GM12892 (cell line): ENCODE results near the gene LSAMP.

Experiments used
- DNase-seq: peaks from one replicate; pipeline ENCODE4 v3.0.0; 2011; ENCODE audit not compliant: insufficient read length
- FAIRE-seq: peaks from 2 replicates; lab custom pipeline; 2011; peaks lifted over from hg19 to GRCh38; lab: Jason Lieb, UNC
- POLR2A ChIP-seq: IDR thresholded peaks from 2 replicates; pipeline ENCODE4 v1.6.1; 2011; ENCODE audit warnings: low read depth, low read length, control low read depth
- POLR2AphosphoS5 ChIP-seq: IDR thresholded peaks from 2 replicates; pipeline ENCODE4 v1.6.1; 2011; ENCODE audit warnings: low read depth, low read length, control low read depth
- TAF1 ChIP-seq: IDR thresholded peaks from 2 replicates; pipeline ENCODE4 v1.6.1; 2011; ENCODE audit warnings: low read depth, mild to moderate bottlenecking, control low read depth, low read length, borderline replicate concordance

The LSAMP gene

DNA sequence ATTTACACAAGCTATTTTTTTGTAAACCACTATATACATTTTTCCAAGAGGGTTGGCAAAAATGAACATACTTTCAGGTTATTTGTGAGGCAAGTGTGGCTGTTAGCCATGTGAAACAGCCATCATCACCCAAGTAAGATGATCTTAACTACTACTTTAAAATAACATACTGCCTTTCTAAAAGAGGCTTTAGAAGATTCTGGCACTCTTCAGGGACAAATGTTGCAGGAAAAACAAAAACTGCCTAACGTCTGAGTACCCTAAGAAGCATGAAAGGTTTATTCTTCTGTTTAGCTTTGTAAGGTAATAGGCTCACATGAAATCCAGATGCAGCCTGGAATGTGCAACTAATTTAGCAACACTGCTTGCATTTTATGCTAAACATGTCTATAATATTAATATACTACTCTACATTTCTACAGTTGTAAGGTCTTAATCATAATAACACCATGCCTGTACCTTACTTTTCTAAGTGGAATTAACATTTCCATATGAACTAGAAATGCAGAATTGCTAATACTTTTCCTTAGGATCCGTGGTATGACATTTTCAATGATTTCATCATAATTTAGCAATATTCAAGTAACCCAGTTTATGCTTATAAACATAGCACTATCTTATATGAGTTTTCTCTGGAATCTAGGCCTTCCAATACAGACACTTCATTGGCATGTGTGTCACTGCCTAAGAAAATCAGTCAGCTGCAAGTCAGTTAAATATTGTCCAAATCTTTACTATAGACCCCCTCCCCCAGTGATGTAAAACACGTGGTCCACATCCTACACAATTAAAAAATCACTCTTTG, 4.5 kb upstream of the LSAMP start:
- TF ChIP-seq POLR2A (no peak), TAF1 (no peak), POLR2AphosphoS5 (no peak)
- no peak for FAIRE-seq
- no peak for DNase-seq

DNA sequence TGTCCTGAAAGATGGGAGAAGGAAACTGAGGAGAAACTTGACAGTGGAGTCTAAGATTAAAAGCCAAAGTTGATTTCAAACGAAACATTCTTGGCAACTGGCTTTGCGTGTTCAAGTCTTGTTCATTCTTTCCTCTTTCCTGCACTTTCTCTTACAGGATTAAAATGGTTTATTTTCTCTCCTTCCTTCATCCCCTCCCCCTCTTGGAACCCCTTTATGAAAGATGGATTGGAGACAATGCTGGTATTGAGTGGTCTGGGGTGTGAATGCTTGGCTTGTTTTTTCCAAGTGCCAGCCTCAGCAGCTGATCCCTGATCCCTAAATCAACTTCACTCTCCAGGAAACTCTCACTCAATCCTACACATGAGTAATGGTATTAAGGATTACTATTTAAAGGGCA, 703 bp upstream of the LSAMP start:
- TF ChIP-seq TAF1 (no peak), POLR2AphosphoS5 (no peak), POLR2A (no peak)
- FAIRE-seq, result no peak
- no peak for DNase-seq

DNA sequence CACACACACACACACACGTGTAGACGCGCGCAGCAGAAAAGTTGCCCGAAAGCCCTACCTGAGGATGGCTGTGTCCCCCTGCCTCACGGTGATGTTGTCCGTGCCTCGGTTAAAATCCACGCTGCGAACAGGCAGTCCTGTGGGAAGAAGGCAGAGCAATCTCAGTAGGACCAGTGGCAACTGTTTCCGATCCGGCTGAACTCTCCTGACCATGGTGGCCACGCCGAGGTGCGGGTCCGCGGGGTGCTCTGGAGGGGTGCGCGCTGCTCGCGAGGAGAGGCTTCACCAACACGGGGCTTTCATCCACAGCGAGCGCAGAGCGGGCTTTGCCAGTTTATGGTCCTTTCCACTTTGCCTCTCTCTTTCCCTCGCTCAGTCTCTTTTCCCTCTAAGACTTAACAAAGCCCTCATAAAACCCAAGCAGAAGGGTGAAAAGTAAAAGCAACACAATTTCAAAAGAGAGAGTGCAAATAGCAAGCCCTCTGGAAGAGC, 422 bp downstream of the LSAMP start:
- DNase-seq (no peak), FAIRE-seq (no peak)
- no peak for TF ChIP-seq TAF1

- FAIRE-seq (no peak), DNase-seq (no peak)
- TF ChIP-seq TAF1 (no peak), POLR2A (no peak), POLR2AphosphoS5 (no peak)
Measured at GRCh38 chr3:116444115-116444747, 1.1 kb downstream of the LSAMP start.

GRCh38 chr3:116443191-116443661, 2.1 kb downstream of the LSAMP start:
- FAIRE-seq (no peak), DNase-seq (no peak)
- no peak for TF ChIP-seq POLR2A

DNA sequence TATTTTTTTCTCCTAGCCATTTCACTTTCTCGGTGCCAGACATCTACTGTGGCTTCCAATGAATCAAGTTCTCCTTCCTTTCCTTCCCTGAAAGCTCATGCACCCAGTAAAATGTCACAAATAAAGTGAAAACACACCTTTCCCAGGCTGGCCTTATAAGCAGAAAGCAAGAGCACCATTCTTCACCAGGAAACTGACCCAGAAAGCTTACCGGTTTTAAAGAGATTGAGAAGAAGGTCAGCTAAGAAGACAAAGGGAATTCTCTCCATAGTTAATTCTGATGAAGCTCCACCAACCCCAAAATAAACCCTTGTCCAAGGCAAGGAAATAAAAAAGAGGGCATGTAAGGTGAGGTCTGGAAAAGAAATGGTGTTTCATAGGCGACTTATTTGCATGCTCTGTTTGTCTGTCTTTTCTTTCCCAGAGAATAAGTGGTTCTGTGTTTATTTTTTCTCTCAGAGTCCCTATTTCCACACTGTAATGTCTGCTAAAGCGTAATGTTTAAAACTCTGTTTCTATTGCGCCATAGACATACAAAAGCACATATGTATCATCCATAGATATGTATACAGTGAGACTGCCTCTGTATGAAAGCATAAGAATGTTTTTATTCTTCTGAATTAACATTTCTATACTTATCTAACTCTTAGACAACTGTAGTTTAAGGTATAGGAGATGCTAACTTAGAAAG, 2.8 kb downstream of the LSAMP start:
- FAIRE-seq, result no peak
- TF ChIP-seq TAF1, result no peak
- TF ChIP-seq POLR2AphosphoS5, result no peak
- TF ChIP-seq POLR2A, result no peak
- no peak for DNase-seq

DNA sequence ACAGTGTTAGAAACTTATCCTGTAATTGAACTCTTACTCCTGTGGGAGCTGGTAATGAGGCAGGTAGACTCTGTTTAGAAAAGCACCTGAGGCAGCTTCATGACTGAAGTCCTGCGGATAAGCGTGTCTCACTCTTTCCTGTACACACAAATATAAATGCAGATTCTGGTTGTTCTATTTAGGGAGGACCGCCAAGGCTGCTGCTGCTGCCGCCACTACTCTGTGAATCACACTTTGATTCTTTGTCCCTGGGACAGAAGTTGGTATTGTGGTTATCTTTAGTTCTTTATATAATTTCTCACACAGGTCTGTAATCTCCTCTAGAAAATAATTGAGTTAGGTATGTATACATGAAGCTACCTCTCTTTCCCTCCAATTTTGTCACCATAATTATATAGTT, 3.6 kb downstream of the LSAMP start:
- FAIRE-seq, result no peak
- TF ChIP-seq TAF1 (no peak), POLR2AphosphoS5 (no peak), POLR2A (no peak)
- DNase-seq, result no peak

DNA sequence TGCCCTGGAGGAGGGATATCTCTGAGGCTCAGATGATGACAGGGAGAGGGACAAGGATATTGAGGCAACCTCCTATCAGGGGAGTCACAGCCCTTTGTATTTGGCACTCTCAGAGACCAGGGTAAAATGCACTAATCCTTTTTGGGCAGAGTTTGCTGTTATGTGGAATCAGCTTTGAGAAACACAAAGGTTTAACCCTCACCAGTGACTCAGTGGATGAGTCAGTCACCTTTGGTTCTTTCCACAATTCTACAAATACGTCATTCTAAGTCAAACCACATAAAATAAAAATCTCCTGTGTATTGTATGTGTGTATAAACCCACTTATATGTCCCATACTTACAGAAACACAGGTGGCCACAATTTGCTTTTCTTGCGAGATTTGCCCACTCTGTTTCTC, 5.1 kb downstream of the LSAMP start:
- FAIRE-seq, result no peak
- no peak for DNase-seq
- TF ChIP-seq TAF1 (no peak), POLR2A (no peak), POLR2AphosphoS5 (no peak)

- FAIRE-seq (no peak), DNase-seq (no peak)
- TF ChIP-seq TAF1, result no peak
- no peak for TF ChIP-seq POLR2AphosphoS5
- no peak for TF ChIP-seq POLR2A
Measured at GRCh38 chr3:116433552-116433951, 11.7 kb downstream of the LSAMP start.

DNA sequence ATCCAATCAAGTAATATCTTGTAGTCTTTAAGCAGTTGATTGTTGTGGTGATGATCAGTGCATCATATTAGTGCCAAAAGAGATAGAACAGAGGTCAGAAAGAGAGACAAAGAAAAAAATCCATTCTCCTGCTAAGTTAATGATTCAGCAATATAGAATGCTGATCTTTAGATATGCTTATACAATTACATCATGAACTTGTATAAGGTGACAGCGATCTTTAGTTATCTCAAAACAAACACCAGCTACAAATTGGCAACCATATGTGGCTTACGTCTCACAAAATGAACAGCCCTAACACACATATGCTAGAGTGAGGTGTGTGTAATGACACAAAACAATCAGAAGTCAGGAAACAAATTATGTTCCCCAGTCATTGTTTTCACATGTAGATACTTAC, 12.5 kb downstream of the LSAMP start:
- FAIRE-seq, result no peak
- no peak for TF ChIP-seq TAF1
- no peak for TF ChIP-seq POLR2A
- TF ChIP-seq POLR2AphosphoS5, result no peak
- DNase-seq, result no peak

DNA sequence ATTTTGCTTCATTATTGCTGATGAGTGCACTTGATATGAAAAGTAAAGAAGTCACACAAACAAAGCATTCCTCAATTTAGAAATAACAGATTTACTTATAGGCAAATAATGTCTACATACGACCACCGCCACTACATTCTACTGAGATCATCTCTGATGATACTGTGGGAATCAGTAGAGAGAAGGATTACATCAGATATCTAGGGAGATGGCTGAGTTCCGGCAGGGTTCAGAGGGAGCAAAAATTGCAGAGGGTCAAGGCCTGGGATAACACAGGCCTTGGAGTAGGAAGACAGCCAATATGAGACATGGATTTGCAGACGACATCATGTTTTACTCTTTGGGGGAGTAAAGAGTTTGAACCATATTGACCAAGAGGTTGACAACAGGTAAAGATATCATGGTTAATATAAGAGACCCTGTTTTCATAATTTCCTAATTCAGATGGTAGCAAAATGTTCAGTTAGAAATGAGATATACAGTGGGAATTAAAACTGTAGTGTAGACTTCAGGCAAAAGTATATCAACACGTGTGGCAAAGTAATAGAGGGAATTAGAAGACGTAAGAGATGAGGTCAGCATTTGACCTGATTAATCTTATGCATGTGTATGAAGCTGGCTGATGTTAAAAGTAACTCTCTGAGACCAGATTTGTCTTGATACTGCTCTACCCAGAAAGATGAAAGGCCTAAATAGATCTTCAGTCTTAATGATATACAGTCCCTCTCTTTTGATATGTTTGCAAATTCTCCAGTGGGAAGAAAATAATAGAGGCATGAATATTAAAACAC, 15.6 kb downstream of the LSAMP start:
- no peak for TF ChIP-seq TAF1
- no peak for TF ChIP-seq POLR2AphosphoS5
- no peak for TF ChIP-seq POLR2A
- DNase-seq (no peak), FAIRE-seq (no peak)

DNA sequence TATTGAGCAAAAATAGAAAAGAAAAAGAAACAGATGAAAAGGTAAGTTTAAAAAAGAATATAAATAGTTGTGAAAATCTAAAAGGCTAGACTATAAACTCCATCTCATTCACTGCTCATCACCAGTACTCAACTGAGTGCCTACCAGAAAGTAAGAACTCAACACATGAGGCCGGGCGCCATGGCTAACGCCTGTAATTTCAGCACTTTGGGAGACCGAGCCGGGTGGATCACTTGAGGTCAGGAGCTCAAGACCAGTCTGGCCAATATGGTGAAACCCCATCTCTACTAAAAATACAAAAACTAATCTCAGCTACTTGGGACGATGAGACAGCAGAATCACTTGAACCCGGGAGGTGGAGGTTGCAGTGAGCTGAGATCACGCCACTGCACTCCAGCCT, 19.3 kb downstream of the LSAMP start:
- TF ChIP-seq POLR2A (no peak), TAF1 (no peak), POLR2AphosphoS5 (no peak)
- no peak for FAIRE-seq
- no peak for DNase-seq
